ENCODE measurements around the gene MARCHF4.

MARCHF4 gene

DNA sequence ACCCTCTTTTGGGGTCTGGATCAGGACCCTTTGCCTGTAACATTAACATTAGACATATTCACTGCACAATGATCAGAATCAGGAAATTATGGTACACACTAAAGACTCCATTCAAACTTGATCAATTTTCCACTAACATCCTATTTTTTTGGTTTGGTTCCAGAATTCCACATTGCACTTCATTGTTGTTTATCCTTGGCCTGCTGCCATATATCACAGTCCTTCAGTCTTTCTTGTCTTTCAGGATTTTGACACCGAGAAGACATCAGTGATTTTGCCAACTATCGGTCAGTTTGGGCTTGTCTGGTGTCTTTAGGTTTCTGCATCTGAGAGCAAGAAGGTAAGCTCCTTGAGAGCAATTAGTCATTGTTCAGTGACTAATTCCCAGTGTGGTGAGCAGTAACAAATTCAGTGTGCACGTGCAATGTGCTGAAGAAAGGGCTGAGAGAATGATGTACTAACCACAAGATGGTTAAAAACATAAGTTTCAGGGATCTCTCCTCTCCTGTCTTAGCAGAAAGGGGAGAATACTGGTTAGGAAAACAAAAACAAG, 23.5 kb downstream of the MARCHF4 start:
- DNase-seq: peak in 1 of 5 experiments; percentile 65

DNA sequence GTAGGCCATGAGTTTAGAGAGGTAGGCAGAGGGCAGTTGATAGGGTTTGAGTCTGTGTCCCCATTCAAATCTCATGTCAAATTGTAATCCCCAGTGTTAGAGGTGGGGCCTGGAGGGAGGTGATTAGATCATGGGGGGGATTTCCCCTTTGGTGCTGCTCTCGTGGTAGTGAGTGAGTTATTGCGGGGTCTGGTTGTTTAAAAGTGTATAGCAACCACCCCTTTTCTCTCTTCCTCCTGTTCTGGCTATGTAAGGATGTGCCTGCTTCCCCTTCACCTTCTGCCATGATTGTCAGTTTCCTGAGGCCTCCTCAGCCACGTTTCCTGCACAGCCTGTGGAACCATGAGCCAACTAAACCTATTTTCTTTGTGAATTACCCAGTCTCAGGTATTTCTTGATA, 25.5 kb downstream of the MARCHF4 start:
- DNase-seq: no peak

DNA sequence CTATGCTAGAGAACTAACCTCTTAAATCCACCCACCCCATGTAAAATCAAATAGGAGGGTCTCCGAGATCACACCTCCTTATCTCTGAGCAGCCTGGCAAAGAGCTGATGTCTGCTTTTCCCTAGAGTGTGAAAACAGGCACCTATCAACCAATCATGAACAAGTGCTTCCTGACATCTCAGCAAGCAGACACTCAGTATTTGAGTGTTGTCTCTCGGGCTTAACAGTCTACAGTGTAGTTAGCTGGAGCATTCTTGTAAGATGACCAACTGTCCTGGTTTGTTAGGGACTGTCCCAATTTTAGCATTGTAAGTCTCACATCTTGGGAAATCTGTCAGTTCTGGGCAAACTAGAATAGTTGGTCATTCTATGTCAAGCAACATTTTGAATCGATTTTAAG, 26.4 kb downstream of the MARCHF4 start:
- DNase-seq: no peak

- DNase-seq: no peak
Observed at GRCh38 chr2:216344950-216345300, 27.4 kb downstream of the MARCHF4 start.

DNA sequence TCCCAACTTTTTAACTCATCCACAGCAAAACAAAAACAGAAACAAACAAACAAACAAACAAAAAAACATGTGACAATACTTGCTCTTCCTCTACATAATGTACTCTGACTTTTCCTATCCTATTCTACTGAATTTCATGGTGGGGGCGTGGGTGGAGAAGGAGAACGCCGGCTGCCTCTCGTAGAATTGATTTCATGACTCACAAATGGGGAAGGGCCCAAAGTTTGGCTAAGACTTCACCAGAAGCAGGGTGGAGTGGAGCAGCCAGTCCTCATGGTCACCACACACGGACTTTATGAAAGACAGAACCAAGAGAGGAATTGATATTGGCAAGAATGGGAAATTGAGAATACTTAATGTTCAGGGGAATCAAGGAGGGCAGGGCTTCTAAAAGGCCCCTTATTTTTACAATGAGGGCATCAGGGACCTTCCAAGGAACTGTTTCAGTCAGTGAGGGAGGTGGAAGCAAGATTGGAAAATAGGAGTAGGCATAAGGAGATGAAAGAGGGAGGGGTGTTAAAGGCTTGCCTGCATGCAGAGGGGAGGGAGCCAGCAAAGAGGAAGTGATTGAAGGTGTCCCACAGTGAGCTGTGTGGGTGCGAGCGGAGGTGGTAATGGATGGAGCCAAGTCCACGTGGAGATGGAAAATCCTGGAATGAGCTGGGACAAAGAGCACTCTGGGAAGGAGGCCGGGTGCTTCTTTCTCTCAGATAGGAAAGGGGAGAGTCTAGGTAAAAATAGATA, 27.9 kb downstream of the MARCHF4 start:
- DNase-seq: no peak

DNA sequence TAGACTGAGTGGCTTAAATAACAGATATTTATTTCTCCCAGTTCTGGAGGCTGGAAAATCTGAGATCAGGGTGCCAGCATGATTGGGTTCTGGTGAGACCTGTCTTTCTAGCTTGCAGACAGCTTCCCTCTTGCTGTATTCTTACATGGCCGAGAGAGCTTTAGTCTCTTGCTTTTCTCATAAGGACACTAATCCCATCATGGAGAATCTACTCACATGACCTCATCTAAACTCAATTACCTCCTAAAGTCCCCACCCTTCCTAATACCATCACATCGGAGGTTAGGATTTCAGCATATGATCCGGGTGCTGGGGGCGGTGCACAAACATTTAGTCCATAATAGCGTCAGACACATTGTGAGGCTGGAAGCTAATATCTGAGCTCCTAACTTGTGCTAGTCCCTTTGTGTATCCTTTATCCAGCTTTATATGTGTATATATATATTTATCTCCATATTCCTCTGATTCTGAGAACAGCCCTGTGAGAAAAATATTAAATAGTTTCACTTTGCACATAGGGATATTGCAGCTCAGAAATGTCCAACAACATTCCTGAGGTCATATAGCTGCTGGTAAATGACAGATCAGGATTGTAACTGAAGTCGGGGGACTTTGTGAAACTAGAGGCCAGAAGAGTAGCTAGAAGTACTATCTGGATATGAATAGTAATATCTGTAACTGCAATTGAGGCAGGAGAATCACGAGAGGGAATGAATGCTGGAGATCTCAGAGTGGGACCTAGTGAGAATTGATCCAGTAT, 28.9 kb downstream of the MARCHF4 start:
- no peak for DNase-seq

- no peak for DNase-seq
Observed at GRCh38 chr2:216341121-216341520, 31.2 kb downstream of the MARCHF4 start.

- no peak for DNase-seq
Observed at GRCh38 chr2:216340280-216340631, 32.0 kb downstream of the MARCHF4 start.

DNA sequence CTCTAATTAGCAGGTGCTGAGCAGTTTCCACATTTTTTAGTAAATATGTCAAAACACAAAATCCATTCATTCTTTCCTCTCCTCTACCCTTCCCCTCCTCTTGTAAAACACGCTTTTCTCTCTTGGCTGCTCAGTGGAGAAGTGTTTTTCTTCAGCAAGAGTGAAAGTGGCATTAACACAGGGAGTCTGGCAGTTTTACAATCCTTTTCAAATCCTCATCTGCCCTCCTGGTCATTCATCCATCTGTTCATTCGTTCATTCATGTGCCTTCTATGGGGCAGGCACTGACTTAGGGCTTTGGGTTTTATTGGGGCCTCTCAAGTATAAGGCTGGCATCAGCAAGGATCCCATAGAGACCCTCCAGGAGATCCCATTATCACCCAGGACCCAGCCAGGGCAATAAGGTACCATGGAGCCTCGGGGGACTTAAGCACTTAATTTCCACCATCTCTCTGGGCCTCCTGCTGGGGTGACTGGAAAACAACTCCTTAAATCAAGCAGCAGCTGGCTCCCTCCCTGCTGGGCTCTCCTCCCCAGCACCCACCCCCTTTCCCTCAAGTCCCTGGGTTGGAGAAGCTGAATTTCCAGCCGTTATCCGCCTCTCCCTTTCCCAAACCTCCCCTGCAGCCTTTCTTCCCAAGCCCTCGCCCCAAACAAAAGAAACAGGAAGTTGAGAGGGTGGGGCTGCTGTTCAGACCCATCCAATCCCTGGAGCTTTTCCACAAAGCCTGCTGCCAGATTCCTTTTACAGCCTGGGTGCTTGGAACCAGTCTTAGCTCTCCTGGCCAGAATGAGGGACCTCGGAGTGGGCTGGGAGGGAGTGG, 32.6 kb downstream of the MARCHF4 start:
- no peak for DNase-seq

- DNase-seq: no peak
Observed at GRCh38 chr2:216335252-216335651, 37.0 kb downstream of the MARCHF4 start.

DNA sequence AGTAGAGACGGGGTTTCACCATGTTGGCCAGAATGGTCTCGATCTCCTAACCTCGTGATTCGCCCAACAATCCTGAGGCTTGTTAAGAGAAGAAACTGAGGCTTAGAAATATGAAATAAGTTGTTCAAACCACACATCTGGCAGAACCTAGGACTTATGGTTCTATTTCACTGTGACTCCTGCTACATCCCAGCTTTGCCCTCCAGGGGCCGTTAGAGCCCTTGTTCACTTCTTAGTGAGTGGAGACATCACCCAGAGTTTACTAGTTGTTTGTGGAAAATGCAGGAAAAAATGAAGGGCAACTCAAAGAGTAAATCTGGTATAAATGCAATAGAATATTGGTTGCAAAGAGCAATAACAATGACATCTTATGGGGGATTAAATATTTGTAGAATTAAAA, 43.9 kb downstream of the MARCHF4 start:
- peak in 1 of 5 experiments; percentile 26 for DNase-seq

DNA sequence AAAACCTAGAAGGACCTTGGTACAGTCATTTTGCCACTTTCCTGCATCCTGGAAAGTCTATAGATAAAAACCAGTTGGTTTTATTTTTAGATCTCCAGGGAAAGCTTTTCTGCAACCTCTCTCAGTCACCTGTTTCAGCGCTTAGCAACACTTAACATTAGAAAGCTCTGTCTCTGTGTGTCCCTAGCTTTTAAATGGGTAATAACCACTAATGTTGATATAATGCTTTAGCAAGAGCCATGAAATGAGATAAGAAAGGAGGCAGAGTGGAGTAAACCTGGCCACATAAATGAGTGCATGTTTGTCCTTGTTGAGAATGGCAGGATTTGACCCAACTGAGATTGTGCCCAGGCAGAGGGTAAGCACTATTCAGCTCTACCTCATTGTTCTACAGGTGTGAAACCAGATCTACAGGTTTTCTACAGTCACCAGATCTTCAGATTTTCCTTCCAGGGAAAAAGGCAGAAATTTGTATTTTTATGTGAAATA, 44.8 kb downstream of the MARCHF4 start:
- DNase-seq: no peak

Measured in T-helper 2 cell (primary cell).